ENCODE data around the gene ARHGAP8.

GRCh38 chr22:44724859-44725258 lies 27.5 kb upstream of the ARHGAP8 start:
- TF ChIP-seq POLR2A (IDR thresholded peaks at IDR 0.05): no peak
- no peak for TF ChIP-seq CTCF (IDR thresholded peaks at IDR 0.05)
